ENCODE data around the gene RUFY1. TPM values are rescaled to one million over a fixed set of nuclear protein-coding genes. Genes with fewer than 3 reads are reported as not detected.

Gene RUFY1
- total and polyA plus RNA-seq, 2 of the 13 experiments (the other 11 are each of a cell fraction or from before 2014, with no cell fraction given), result 19.9 to 31.9 TPM

DNA sequence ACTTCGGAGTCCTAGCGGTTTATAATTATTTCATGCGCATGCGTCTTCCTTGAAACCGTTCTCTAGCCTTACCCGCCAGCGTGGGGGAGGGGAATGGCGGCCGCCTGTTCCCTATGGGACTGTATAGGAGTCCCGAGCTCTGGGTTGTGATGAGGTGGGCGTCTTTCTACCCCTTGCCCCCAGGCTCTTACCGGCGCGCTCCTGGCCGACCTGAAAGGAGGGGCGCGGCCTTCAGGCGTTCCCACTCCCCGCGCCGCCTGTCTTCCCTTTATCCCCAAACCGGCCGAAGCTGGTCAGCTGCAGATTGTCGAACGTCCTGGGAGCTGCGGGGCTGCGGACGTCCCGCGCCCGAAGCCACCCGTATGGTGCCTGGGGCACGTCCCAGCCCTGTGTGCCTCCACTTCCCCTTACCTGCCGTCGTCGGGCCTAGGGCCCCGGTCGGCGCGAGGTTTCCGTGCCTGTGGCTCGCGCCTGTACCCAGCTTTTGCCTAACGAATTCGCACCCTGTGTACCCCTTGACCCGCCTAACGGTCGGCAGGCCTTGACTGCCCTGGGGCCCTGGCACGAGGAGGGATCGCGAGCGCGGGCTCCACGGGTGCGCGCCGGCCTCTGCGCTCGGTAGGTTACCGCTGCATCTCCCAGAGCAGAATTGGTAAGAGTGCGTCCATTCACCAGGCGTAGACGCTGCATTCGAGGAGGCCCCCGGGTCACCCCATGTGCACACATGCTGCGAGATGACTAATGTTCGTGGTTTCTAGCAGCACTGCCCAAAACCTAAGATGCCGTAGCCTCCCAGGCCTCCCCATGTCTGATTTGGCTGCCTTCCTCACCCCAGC is 73.8 kb downstream of the RUFY1 start (continued):
- TF ChIP-seq NFYC (CRISPR knock-in tag; IDR thresholded peaks at IDR 0.05), result no peak
- TF ChIP-seq TGIF2 (CRISPR knock-in tag; IDR thresholded peaks at IDR 0.05), result no peak
- 0 out of 2 replicates have a peak, but pooled peaks have one; percentile 23 for TF ChIP-seq ARNTL (CRISPR knock-in tag; IDR thresholded peaks at IDR 0.05)
- 0 out of 2 replicates have a peak, but pooled peaks have one; percentile 82 for TF ChIP-seq ZNF558 (CRISPR knock-in tag; IDR thresholded peaks at IDR 0.05; ENCODE audit: borderline replicate concordance)
- TF ChIP-seq ZNF619 (CRISPR knock-in tag; IDR thresholded peaks at IDR 0.05), result no peak
- no peak for TF ChIP-seq ZNF337 (CRISPR knock-in tag; IDR thresholded peaks at IDR 0.05; ENCODE audit: borderline replicate concordance, low read depth)
- TF ChIP-seq PRPF4 (IDR thresholded peaks at IDR 0.05; ENCODE audit: low read depth, low read length, poor library complexity, severe bottlenecking), result peak; percentile 68
- TF ChIP-seq HMG20B (CRISPR knock-in tag; conservative IDR thresholded peaks at IDR 0.05), result 0 out of 2 replicates have a peak, but pooled peaks have one; percentile 13
- TF ChIP-seq ZNF382 (CRISPR knock-in tag; IDR thresholded peaks at IDR 0.05; ENCODE audit: borderline replicate concordance), result no peak
- TF ChIP-seq CEBPB (IDR thresholded peaks at IDR 0.05; ENCODE audit: borderline replicate concordance, low read depth, low read length), result no peak
- no peak for TF ChIP-seq NFE2 (CRISPR knock-in tag; IDR thresholded peaks at IDR 0.05)
- TF ChIP-seq NR2F1 (CRISPR knock-in tag; IDR thresholded peaks at IDR 0.05), result no peak
- TF ChIP-seq, protein P1, sequence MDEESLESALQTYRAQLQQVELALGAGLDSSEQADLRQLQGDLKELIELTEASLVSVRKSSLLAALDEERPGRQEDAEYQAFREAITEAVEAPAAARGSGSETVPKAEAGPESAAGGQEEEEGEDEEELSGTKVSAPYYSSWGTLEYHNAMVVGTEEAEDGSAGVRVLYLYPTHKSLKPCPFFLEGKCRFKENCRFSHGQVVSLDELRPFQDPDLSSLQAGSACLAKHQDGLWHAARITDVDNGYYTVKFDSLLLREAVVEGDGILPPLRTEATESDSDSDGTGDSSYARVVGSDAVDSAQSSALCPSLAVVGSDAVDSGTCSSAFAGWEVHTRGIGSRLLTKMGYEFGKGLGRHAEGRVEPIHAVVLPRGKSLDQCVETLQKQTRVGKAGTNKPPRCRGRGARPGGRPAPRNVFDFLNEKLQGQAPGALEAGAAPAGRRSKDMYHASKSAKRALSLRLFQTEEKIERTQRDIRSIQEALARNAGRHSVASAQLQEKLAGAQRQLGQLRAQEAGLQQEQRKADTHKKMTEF (CRISPR knock-in tag; IDR thresholded peaks at IDR 0.05), result no peak; the same call in 1 of the 2 replicates
- 0 out of 2 replicates have a peak, but pooled peaks have one; percentile 35 for TF ChIP-seq TOPORS (CRISPR knock-in tag; IDR thresholded peaks at IDR 0.05)
- TF ChIP-seq NR1H2 (CRISPR knock-in tag; IDR thresholded peaks at IDR 0.05; ENCODE audit: borderline replicate concordance, low read depth), result peak; percentile 86; the same call in 1 of the 2 replicates
- peak; percentile 89 for TF ChIP-seq HNRNPLL (IDR thresholded peaks at IDR 0.05; ENCODE audit: low read depth, low read length, poor library complexity, severe bottlenecking)
- TF ChIP-seq, protein P2, sequence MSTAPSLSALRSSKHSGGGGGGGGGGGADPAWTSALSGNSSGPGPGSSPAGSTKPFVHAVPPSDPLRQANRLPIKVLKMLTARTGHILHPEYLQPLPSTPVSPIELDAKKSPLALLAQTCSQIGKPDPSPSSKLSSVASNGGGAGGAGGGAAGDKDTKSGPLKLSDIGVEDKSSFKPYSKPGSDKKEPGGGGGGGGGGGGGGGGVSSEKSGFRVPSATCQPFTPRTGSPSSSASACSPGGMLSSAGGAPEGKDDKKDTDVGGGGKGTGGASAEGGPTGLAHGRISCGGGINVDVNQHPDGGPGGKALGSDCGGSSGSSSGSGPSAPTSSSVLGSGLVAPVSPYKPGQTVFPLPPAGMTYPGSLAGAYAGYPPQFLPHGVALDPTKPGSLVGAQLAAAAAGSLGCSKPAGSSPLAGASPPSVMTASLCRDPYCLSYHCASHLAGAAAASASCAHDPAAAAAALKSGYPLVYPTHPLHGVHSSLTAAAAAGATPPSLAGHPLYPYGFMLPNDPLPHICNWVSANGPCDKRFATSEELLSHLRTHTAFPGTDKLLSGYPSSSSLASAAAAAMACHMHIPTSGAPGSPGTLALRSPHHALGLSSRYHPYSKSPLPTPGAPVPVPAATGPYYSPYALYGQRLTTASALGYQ (CRISPR knock-in tag; IDR thresholded peaks at IDR 0.05), result peak; percentile 38; the same call in 1 of the 2 replicates
- 0 out of 2 replicates have a peak, but pooled peaks have one; percentile 38 for TF ChIP-seq RXRA (CRISPR knock-in tag; IDR thresholded peaks at IDR 0.05)
- no peak; the same call in 1 of the 2 replicates for TF ChIP-seq ZNF367 (CRISPR knock-in tag; IDR thresholded peaks at IDR 0.05; ENCODE audit: borderline replicate concordance)
- no peak for TF ChIP-seq ZNF629 (CRISPR knock-in tag; conservative IDR thresholded peaks at IDR 0.05)
- TF ChIP-seq, protein P3, sequence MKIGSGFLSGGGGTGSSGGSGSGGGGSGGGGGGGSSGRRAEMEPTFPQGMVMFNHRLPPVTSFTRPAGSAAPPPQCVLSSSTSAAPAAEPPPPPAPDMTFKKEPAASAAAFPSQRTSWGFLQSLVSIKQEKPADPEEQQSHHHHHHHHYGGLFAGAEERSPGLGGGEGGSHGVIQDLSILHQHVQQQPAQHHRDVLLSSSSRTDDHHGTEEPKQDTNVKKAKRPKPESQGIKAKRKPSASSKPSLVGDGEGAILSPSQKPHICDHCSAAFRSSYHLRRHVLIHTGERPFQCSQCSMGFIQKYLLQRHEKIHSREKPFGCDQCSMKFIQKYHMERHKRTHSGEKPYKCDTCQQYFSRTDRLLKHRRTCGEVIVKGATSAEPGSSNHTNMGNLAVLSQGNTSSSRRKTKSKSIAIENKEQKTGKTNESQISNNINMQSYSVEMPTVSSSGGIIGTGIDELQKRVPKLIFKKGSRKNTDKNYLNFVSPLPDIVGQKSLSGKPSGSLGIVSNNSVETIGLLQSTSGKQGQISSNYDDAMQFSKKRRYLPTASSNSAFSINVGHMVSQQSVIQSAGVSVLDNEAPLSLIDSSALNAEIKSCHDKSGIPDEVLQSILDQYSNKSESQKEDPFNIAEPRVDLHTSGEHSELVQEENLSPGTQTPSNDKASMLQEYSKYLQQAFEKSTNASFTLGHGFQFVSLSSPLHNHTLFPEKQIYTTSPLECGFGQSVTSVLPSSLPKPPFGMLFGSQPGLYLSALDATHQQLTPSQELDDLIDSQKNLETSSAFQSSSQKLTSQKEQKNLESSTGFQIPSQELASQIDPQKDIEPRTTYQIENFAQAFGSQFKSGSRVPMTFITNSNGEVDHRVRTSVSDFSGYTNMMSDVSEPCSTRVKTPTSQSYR (CRISPR knock-in tag; IDR thresholded peaks at IDR 0.05; ENCODE audit: borderline replicate concordance), result peak; percentile 99
- TF ChIP-seq ZNF577 (CRISPR knock-in tag; IDR thresholded peaks at IDR 0.05; ENCODE audit: borderline replicate concordance, low read depth), result peak; percentile 96
- TF ChIP-seq KLF13 (CRISPR knock-in tag; IDR thresholded peaks at IDR 0.05), result peak; percentile 42; the same call in 1 of the 2 replicates
- peak; percentile 65 for TF ChIP-seq ZNF777 (CRISPR knock-in tag; IDR thresholded peaks at IDR 0.05)
